PC-3 (cell line): ENCODE results near the gene LRRC39.

Source experiments
- EZH2 ChIP-seq: fragments of 300-600 bp; sonication (generic); IDR thresholded peaks from one replicate; pipeline ENCODE4 v1.6.1; 2017; ENCODE audit warnings: antibody characterized with exemption, mild to moderate bottlenecking, low read length; ENCODE audit not compliant: unreplicated experiment
- EZH2phosphoT487 ChIP-seq: fragments of 300-600 bp; sonication (generic); IDR thresholded peaks from 2 replicates; pipeline ENCODE4 v1.6.1; 2018; ENCODE audit warnings: mild to moderate bottlenecking, antibody characterized with exemption, low read length, borderline replicate concordance

GRCh38 chr1:100219457-100219856 is 41.4 kb upstream of the LRRC39 start:
- TF ChIP-seq EZH2phosphoT487 (no peak), EZH2 (no peak)
